Right lobe of liver (tissue), 6 donors: ENCODE data around the gene TMEM179. TPM values are rescaled to one million over a fixed set of nuclear protein-coding genes. Genes with fewer than 3 reads are reported as not detected.

Source experiments
- ATAC-seq, 4 donors: fragments of 200-7000 bp; cut with Tn5 transposase; one replicate each; pipeline ENCODE4 v1.9.1; 2020; ENCODE audit warnings: mild to moderate bottlenecking in 4 of 4, moderate library complexity in 4 of 4
- DNase-seq, 3 donors: peaks; one replicate each; pipeline ENCODE4 v3.0.0-alpha.2; 2020
- H3K27ac ChIP-seq, 3 donors: fragments of 200-600 bp; one replicate each; pipeline ENCODE4 v1.8.0; 2022
- H3K27me3 ChIP-seq, 2 donors: fragments of 200-600 bp; one replicate each; pipeline ENCODE4 v1.8.0; 2022
- H3K36me3 ChIP-seq, 4 donors: fragments of 200-600 bp; sonication (generic) in 1 of 4; one replicate each; pipeline versions ENCODE4 v1.5.1 to v1.8.0; 2017 to 2022; ENCODE audit warnings: control low read depth in 1 of 4
- H3K4me1 ChIP-seq, 4 donors: fragments of 200-600 bp; sonication (generic) in 1 of 4; one replicate each; pipeline versions ENCODE4 v1.5.1 to v1.8.0; 2017 to 2022; ENCODE audit warnings: control low read depth in 1 of 4
- H3K4me3 ChIP-seq, 3 donors: fragments of 200-600 bp; one replicate each; pipeline ENCODE4 v1.8.0; 2022
- H3K9me3 ChIP-seq, 4 donors: fragments of 200-600 bp; sonication (generic) in 1 of 4; one replicate each; pipeline versions ENCODE4 v1.5.1 to v1.8.0; 2017 to 2022; ENCODE audit warnings: control low read depth in 1 of 4
- POLR2A ChIP-seq: fragments of 450-650 bp; IDR thresholded peaks from one replicate; pipeline ENCODE4 v1.6.1; 2017; ENCODE audit warnings: antibody characterized with exemption, mild to moderate bottlenecking
- WGBS: methylation state at CpG from one replicate; pipeline ENCODE4 v1.1.6; 2018; ENCODE audit warnings: low coverage, low lambda C conversion rate; ENCODE audit not compliant: insufficient coverage; ENCODE audit errors: missing lambda C conversion rate; 5-methylcytosine and 5-hydroxymethylcytosine counted together
- intact Hi-C, 2 donors: fragments of 100-400 bp; cut with DNase I; formaldehyde crosslinking; loops; one replicate each; pipeline versions ENCODE4 v1.11.2 to v1.14.1; 2022
- total RNA-seq, 6 experiments: library from RNA; depleted of rRNA in 2 of 6; stranded (reverse); fragments of >200 nt in 2 of 6; fragmentation: NEBNext Ultra II Directional in 3 of 6; extraction: Animal tissue kit (Norgen Biotek cat#: 25700) in 3 of 6; gene quantifications; one replicate each; pipeline versions ENCODE4 v1.1.0 to v1.2.4, GENCODE V29; 2016 to 2023
- TF ChIP-seq, protein P1 (sequence below), 4 donors: fragments of 200-600 bp in 3 of 4; fragments of 450-650 bp in 1 of 4; IDR thresholded peaks; one replicate each; pipeline versions ENCODE4 v1.5.1 to v1.8.0; 2016 to 2022; ENCODE audit warnings: antibody characterized with exemption in 4 of 4, mild to moderate bottlenecking in 2 of 4
- donor health status: DM: no; HTN: yes; CAD: no.
- donor health status: DM: no; HTN: no; CAD: no.
- donor health status: DM: no; HTN: no; CAD: no.
- donor health status: DM: no; HTN: yes; CAD: no.
- donor health status: DM: no; HTN: yes; CAD: no.

The TMEM179 gene
- total RNA-seq, 6 experiments from 2014 or later = 0.17 to 0.18 TPM; not detected in 4

DNA sequence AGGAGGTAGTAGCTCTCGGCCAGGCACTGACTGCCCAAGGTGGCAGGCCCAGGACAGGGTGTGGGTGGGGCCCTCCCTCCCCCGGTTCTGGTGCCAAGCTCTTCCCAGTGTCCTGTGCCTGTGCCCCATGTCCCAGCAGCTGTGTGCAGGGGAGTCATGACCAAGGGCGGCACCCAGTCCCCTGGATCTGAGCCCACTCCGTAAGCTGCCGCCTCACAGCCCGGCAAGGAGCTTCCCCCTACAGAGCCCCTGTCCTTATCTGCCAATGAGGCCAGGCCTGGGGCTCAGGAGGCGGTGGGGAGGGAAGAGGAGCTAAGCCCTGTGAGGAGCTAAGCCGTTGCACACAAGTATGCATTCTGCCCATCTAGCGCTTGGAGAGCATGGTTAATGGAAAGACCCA is 30.6 kb downstream of the TMEM179 start:
- H3K9me3 ChIP-seq = no peaks in the 10 kb centered on the region
- WGBS = 75% methylated on average over 5 of the region's 9 CpGs
- no peaks in the 10 kb centered on the region for H3K27me3 ChIP-seq
- no peak overlapping the region for H3K27ac ChIP-seq
- DNase-seq = no peak
- no peaks in the 10 kb centered on the region for H3K36me3 ChIP-seq
- H3K4me3 ChIP-seq = no peak overlapping the region
- intact Hi-C loops = no loop called here
- H3K4me1 ChIP-seq = peaks cover 0 to 14% (median 1%) of the 10 kb centered on the region in 4 donors
- no peak for TF ChIP-seq POLR2A
- TF ChIP-seq, protein P1, sequence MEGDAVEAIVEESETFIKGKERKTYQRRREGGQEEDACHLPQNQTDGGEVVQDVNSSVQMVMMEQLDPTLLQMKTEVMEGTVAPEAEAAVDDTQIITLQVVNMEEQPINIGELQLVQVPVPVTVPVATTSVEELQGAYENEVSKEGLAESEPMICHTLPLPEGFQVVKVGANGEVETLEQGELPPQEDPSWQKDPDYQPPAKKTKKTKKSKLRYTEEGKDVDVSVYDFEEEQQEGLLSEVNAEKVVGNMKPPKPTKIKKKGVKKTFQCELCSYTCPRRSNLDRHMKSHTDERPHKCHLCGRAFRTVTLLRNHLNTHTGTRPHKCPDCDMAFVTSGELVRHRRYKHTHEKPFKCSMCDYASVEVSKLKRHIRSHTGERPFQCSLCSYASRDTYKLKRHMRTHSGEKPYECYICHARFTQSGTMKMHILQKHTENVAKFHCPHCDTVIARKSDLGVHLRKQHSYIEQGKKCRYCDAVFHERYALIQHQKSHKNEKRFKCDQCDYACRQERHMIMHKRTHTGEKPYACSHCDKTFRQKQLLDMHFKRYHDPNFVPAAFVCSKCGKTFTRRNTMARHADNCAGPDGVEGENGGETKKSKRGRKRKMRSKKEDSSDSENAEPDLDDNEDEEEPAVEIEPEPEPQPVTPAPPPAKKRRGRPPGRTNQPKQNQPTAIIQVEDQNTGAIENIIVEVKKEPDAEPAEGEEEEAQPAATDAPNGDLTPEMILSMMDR (IDR thresholded peaks at IDR 0.05) = no peak
- ATAC-seq = no peak

DNA sequence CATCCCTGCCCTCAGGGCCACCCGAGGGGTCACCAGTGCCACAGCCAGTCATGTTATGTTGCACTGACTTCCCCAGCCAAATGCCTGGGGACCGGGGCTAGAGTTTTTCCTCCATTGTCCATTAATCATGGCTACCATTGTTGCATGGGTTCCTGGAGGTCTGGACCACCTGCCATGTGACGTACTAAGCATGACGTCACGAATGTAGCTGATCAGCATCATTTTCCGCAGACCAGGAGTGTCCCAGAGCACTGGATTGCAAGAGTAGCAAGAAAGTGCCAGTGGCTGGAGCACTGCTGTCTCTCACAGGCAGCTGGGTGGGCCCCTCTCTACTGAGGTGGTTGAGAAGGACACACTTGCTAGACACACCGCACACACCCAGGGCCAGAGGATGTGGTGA is 31.9 kb downstream of the TMEM179 start:
- H3K27ac ChIP-seq = no peak overlapping the region
- H3K4me1 ChIP-seq = peaks cover 0 to 10% (median 0%) of the 10 kb centered on the region in 4 donors
- TF ChIP-seq, protein P1 (IDR thresholded peaks at IDR 0.05) = no peak
- no peak for TF ChIP-seq POLR2A
- ATAC-seq (no peak), DNase-seq (no peak)
- H3K4me3 ChIP-seq = no peak overlapping the region
- intact Hi-C loops = no loop called here
- H3K27me3 ChIP-seq = no peaks in the 10 kb centered on the region
- no peaks in the 10 kb centered on the region for H3K9me3 ChIP-seq
- no peaks in the 10 kb centered on the region for H3K36me3 ChIP-seq
- WGBS = 67% methylated on average over 1 of the region's 7 CpGs

DNA sequence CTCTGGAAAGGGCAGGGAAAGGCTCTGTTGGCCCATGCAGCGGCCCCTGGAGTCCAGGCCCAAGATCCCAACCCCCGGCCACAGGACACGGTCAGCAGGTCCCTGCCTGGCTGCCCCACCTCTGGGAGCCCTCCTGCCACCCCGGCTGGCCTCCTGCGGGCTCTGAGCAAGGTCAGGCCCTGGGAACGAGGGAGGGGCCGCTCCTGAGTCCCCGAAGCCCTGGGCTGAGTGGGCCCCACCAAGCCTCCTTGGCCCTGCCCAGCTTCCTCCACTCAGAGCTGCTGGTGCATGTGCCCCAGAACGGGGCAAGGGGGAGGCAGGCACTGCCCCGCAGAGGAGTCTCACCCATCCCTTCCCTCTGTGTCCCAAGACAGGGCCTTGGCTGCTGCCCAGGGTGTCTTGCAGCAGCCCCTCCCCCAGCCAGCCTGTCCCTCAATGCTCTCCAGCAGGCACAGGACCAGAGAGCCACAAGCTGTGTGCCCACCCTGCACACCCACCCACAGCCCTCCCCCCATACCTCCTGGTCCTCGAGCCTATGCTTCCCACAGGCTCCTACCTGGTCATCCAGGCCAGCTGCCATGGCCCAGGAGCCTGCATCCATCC is 32.4 kb downstream of the TMEM179 start:
- no peaks in the 10 kb centered on the region for H3K27me3 ChIP-seq
- H3K36me3 ChIP-seq = no peaks in the 10 kb centered on the region
- no peak overlapping the region for H3K4me3 ChIP-seq
- DNase-seq = no peak
- 50% methylated on average over 2 of the region's 11 CpGs for WGBS
- no peak overlapping the region for H3K27ac ChIP-seq
- H3K4me1 ChIP-seq = peaks cover 0 to 4% (median 0%) of the 10 kb centered on the region in 4 donors
- no peaks in the 10 kb centered on the region for H3K9me3 ChIP-seq
- intact Hi-C loops = no loop called here
- TF ChIP-seq POLR2A = no peak
- TF ChIP-seq, protein P1 (IDR thresholded peaks at IDR 0.05) = no peak
- ATAC-seq = no peak

DNA sequence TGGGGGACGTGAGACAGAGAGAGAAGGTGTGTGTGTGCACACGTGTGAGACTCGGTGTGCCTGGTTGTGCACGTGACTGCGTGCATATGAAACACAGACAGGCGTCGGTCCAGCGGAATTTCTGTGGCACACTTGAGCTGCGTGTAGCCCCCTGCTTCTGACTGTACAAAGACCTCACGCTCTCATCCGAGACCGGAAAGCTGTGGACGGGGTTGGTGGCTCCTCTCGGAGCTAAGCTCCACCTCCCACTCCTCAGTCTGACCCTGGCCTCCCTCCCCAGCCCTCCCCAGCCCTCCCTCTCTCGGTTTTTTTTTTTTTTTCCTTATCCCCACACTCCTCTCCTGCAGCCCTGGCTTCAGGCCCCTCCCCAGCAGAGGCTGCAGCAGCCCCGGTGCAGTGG is 33.3 kb downstream of the TMEM179 start:
- intact Hi-C loops = no loop called here

More for the DNA sequence above, 33.3 kb downstream of the TMEM179 start:
- no peak overlapping the region for H3K4me3 ChIP-seq
- no peaks in the 10 kb centered on the region for H3K4me1 ChIP-seq
- no peaks in the 10 kb centered on the region for H3K9me3 ChIP-seq
- H3K27ac ChIP-seq = no peak overlapping the region
- no peak for TF ChIP-seq POLR2A
- TF ChIP-seq, protein P1 (IDR thresholded peaks at IDR 0.05) = no peak
- H3K27me3 ChIP-seq = no peaks in the 10 kb centered on the region
- WGBS = 40% methylated on average over 8 of the region's 16 CpGs
- DNase-seq (no peak), ATAC-seq (no peak)
- no peaks in the 10 kb centered on the region for H3K36me3 ChIP-seq
